Measurements from ENCODE around the gene MAB21L4. TPM values are rescaled to one million over a fixed set of nuclear protein-coding genes. Genes with fewer than 3 reads are reported as not detected.

MAB21L4 gene
- total RNA-seq, 1 donor from 2014 or later = not detected

GRCh38 chr2:240931319-240931949 is 35.5 kb upstream of the MAB21L4 start:
- Mint-ChIP-seq H3K4me1 (ENCODE audit: unreplicated experiment) (no peaks in the 10 kb centered on the region), H3K9me3 (ENCODE audit: unreplicated experiment) (peaks cover 5% of the 10 kb centered on the region), H3K27ac (ENCODE audit: unreplicated experiment) (no peak overlapping the region), H3K4me3 (ENCODE audit: unreplicated experiment) (no peak overlapping the region), H3K36me3 (ENCODE audit: unreplicated experiment) (peaks cover 3% of the 10 kb centered on the region), H3K27me3 (ENCODE audit: unreplicated experiment) (peaks cover 22% of the 10 kb centered on the region)
- no peak for TF ChIP-seq CTCF (IDR thresholded peaks at IDR 0.05)
- DNase-seq (ENCODE audit: extremely low spot score, unreplicated experiment) = peak; percentile 74

DNA sequence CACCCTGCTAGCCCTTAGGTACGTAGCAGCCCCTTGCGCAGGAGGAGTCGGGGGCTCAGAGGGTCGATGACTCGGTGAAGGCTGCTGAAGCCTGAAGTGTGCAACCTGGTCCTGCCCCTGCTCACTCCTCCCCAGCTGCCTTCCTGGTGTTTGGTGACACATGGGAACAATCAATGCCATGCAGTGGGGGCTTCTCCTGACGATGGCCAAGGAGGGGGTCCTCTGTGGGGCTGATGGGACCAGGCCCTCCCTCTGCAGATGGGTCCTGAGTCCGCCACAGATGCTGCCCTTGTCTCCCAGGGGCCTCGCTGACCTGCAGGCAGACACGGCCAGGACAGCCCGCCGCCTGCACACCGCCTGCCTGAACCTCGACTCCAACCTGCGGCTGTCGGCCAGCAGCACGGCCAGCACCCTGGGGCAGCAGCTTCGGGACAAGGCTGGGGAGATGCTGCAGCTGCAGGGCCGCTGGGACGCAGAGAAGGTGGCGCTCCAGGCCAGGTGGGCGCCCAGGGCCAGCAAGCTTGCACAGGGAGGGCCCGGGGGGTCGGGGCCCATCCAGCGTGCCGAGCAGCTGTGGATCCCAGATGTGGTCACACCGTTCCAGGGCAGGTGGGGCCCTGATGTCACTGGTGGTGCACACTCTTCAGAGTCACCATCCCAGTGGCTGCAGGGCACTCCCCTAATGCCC is 34.8 kb upstream of the MAB21L4 start:
- no peak for TF ChIP-seq CTCF (IDR thresholded peaks at IDR 0.05)
- peak; percentile 71 for DNase-seq (ENCODE audit: extremely low spot score, unreplicated experiment)
- Mint-ChIP-seq H3K27ac (ENCODE audit: unreplicated experiment) (no peak overlapping the region), H3K36me3 (ENCODE audit: unreplicated experiment) (peaks cover 3% of the 10 kb centered on the region), H3K27me3 (ENCODE audit: unreplicated experiment) (peaks cover 16% of the 10 kb centered on the region), H3K4me3 (ENCODE audit: unreplicated experiment) (no peak overlapping the region), H3K4me1 (ENCODE audit: unreplicated experiment) (no peaks in the 10 kb centered on the region), H3K9me3 (ENCODE audit: unreplicated experiment) (peaks cover 5% of the 10 kb centered on the region)

- Mint-ChIP-seq H3K36me3 (ENCODE audit: unreplicated experiment) (peaks cover 3% of the 10 kb centered on the region), H3K4me1 (ENCODE audit: unreplicated experiment) (no peaks in the 10 kb centered on the region), H3K9me3 (ENCODE audit: unreplicated experiment) (peaks cover 5% of the 10 kb centered on the region), H3K27ac (ENCODE audit: unreplicated experiment) (no peak overlapping the region), H3K4me3 (ENCODE audit: unreplicated experiment) (no peak overlapping the region), H3K27me3 (ENCODE audit: unreplicated experiment) (peaks cover 16% of the 10 kb centered on the region)
- peak; percentile 83 for DNase-seq (ENCODE audit: extremely low spot score, unreplicated experiment)
- no peak for TF ChIP-seq CTCF (IDR thresholded peaks at IDR 0.05)
Observed at GRCh38 chr2:240930096-240930630, 34.2 kb upstream of the MAB21L4 start.

GRCh38 chr2:240929364-240930095 is 33.6 kb upstream of the MAB21L4 start:
- Mint-ChIP-seq H3K36me3 (ENCODE audit: unreplicated experiment) (peaks cover 3% of the 10 kb centered on the region), H3K27me3 (ENCODE audit: unreplicated experiment) (peaks cover 16% of the 10 kb centered on the region), H3K4me3 (ENCODE audit: unreplicated experiment) (no peak overlapping the region), H3K27ac (ENCODE audit: unreplicated experiment) (no peak overlapping the region), H3K9me3 (ENCODE audit: unreplicated experiment) (peaks cover 5% of the 10 kb centered on the region), H3K4me1 (ENCODE audit: unreplicated experiment) (no peaks in the 10 kb centered on the region)
- peak; percentile 77 for DNase-seq (ENCODE audit: extremely low spot score, unreplicated experiment)
- no peak for TF ChIP-seq CTCF (IDR thresholded peaks at IDR 0.05)

Data from osteocyte (in vitro differentiated cells).